Keratinocyte (primary cell): ENCODE results near the gene AKAP6. TPM values are rescaled to one million over a fixed set of nuclear protein-coding genes. Genes with fewer than 3 reads are reported as not detected.

ENCODE experiments used
- DNase-seq: peaks from one replicate; pipeline ENCODE4 v3.0.0-alpha.2; 2011; ENCODE audit warnings: low read depth, missing footprints, low spot score
- FAIRE-seq: peaks from 2 replicates; lab custom pipeline; 2011; peaks lifted over from hg19 to GRCh38; lab: Jason Lieb, UNC
- H2AFZ ChIP-seq: 2 replicates; pipeline ENCODE4 v1.6.0; 2012; ENCODE audit warnings: low read length, control low read depth, inconsistent platforms; ENCODE audit not compliant: control insufficient read depth
- H3K27ac ChIP-seq: 2 replicates; pipeline ENCODE4 v1.5.1; 2011; ENCODE audit warnings: low read length; ENCODE audit not compliant: control insufficient read depth, insufficient read depth
- H3K27me3 ChIP-seq: 3 replicates; pipeline ENCODE4 v1.6.0; 2011; ENCODE audit warnings: low read length; ENCODE audit not compliant: control insufficient read depth, insufficient read depth; ENCODE audit errors: extremely low read depth
- H3K36me3 ChIP-seq, 2 experiments: 2 replicates in 1 of 2; 3 replicates in 1 of 2; pipeline ENCODE4 v1.5.1; 2011; ENCODE audit warnings: low read length in 2 of 2, mild to moderate bottlenecking in 1 of 2; ENCODE audit not compliant: control insufficient read depth in 2 of 2, insufficient read depth in 2 of 2; ENCODE audit errors: extremely low read depth in 1 of 2
- H3K4me1 ChIP-seq: 3 replicates; pipeline ENCODE4 v1.5.1; 2011; ENCODE audit warnings: low read length; ENCODE audit not compliant: control insufficient read depth, insufficient read depth; ENCODE audit errors: extremely low read depth
- H3K4me2 ChIP-seq: 3 replicates; pipeline ENCODE4 v1.6.0; 2011; ENCODE audit warnings: low read depth, low read length; ENCODE audit not compliant: control insufficient read depth, insufficient read depth; ENCODE audit errors: extremely low read depth
- H3K4me3 ChIP-seq, 3 experiments: fragments of 200-600 bp in 1 of 3; sonication (generic) in 1 of 3; 2 replicates in 2 of 3; 3 replicates in 1 of 3; pipeline ENCODE4 v1.5.1; 2011 to 2016; ENCODE audit warnings: low read length in 3 of 3, mild to moderate bottlenecking in 3 of 3, control low read depth in 2 of 3, inconsistent platforms in 1 of 3, low read depth in 1 of 3, mixed read lengths in 1 of 3, mixed run types in 1 of 3, moderate library complexity in 1 of 3; ENCODE audit not compliant: control insufficient read depth in 2 of 3, insufficient read depth in 2 of 3; ENCODE audit errors: extremely low read depth in 1 of 3
- H3K79me2 ChIP-seq: 2 replicates; pipeline ENCODE4 v1.6.0; 2012; ENCODE audit warnings: low read length; ENCODE audit not compliant: control insufficient read depth, insufficient read depth
- H3K9ac ChIP-seq: 3 replicates; pipeline ENCODE4 v1.6.0; 2011; ENCODE audit warnings: low read length; ENCODE audit not compliant: control insufficient read depth, insufficient read depth; ENCODE audit errors: extremely low read depth
- H3K9me1 ChIP-seq: 3 replicates; pipeline ENCODE4 v1.6.0; 2011; ENCODE audit warnings: low read length; ENCODE audit not compliant: control insufficient read depth, insufficient read depth; ENCODE audit errors: extremely low read depth
- H3K9me3 ChIP-seq: 2 replicates; pipeline ENCODE4 v1.5.1; 2012; ENCODE audit warnings: low read depth, low read length; ENCODE audit not compliant: control insufficient read depth
- H4K20me1 ChIP-seq: 3 replicates; pipeline ENCODE4 v1.6.0; 2011; ENCODE audit warnings: low read length; ENCODE audit not compliant: control insufficient read depth, insufficient read depth; ENCODE audit errors: extremely low read depth
- CTCF ChIP-seq, 3 experiments: IDR thresholded peaks in 1 of 3; conservative IDR thresholded peaks in 1 of 3; optimal IDR thresholded peaks in 1 of 3; 2 replicates in 2 of 3; 3 replicates in 1 of 3; pipeline versions ENCODE3 to v1.5.1; 2011; ENCODE audit warnings: low read length in 3 of 3, mild to moderate bottlenecking in 3 of 3, moderate library complexity in 2 of 3, control low read depth in 1 of 3, inconsistent platforms in 1 of 3; ENCODE audit not compliant: insufficient read depth in 2 of 3; ENCODE audit errors: extremely low read depth in 1 of 3
- EZH2 ChIP-seq: IDR thresholded peaks from one replicate; pipeline ENCODE4 v1.6.1; 2012; ENCODE audit warnings: inconsistent platforms, mild to moderate bottlenecking, low read length, moderate library complexity
- dilution Hi-C: fragments of 300-500 bp; cut with MboI; formaldehyde crosslinking; loops from one replicate; pipeline ENCODE4 v1.7.0; 2020; ENCODE audit warnings: low sequenced_read_pairs; ENCODE audit not compliant: extremely low pct_ligation_motif_present
- polyA plus RNA-seq, 5 experiments: library from polyadenylated mRNA; depleted of rRNA in 3 of 5; stranded (reverse) in 3 of 5; stranded (forward) in 1 of 5; unstranded in 1 of 5; fragments of >200 nt; gene quantifications; 1 replicate in 1 of 5; 2 replicates in 3 of 5; 3 replicates in 1 of 5; pipeline versions ENCODE4 v1.2.1 to v1.2.3, GENCODE V29; 2011 to 2012; ENCODE audit warnings: missing spikeins in 2 of 5, low read depth in 1 of 5, low replicate concordance in 1 of 5

AKAP6 gene
- polyA plus RNA-seq, 1 donor (not counting 4 experiments of a cell fraction or from before 2014, with no cell fraction given): 2.0 TPM

- Histone ChIP-seq H3K9me3 (no peaks in the 10 kb centered on the region), H3K27me3 (no peaks in the 10 kb centered on the region), H3K36me3 (no peaks in the 10 kb centered on the region), H2AFZ (no peak overlapping the region), H3K27ac (no peak overlapping the region), H4K20me1 (no peaks in the 10 kb centered on the region), H3K9me1 (no peaks in the 10 kb centered on the region), H3K79me2 (no peaks in the 10 kb centered on the region), H3K4me2 (peak overlapping the region; percentile 1), H3K9ac (no peak overlapping the region), H3K4me3 (no peak overlapping the region), H3K4me1 (peaks cover 25% of the 10 kb centered on the region)
- dilution Hi-C loops: no loop called here
- TF ChIP-seq CTCF (optimal IDR thresholded peaks at IDR 0.05 in 1 of 3, IDR thresholded peaks at IDR 0.05 in 1 of 3, conservative IDR thresholded peaks at IDR 0.05 in 1 of 3; ENCODE audit: extremely low read depth in 1 of 3, insufficient read depth in 2 of 3, low read length in 3 of 3): no peak
- no peak for TF ChIP-seq EZH2
- FAIRE-seq (peak; percentile 91), DNase-seq (peak; percentile 46)
Observed at GRCh38 chr14:32397861-32398640, 69.0 kb downstream of the AKAP6 start.

- no peaks in the 10 kb centered on the region for H3K27me3 ChIP-seq
- H3K4me1 ChIP-seq: peaks cover 25% of the 10 kb centered on the region
- no peak overlapping the region for H2AFZ ChIP-seq
- H3K9ac ChIP-seq: no peak overlapping the region
- DNase-seq (no peak), FAIRE-seq (no peak)
- H4K20me1 ChIP-seq: no peaks in the 10 kb centered on the region
- no peaks in the 10 kb centered on the region for H3K9me1 ChIP-seq
- H3K27ac ChIP-seq: no peak overlapping the region
- no peak overlapping the region for H3K4me2 ChIP-seq
- TF ChIP-seq EZH2 (no peak), CTCF (optimal IDR thresholded peaks at IDR 0.05 in 1 of 3, IDR thresholded peaks at IDR 0.05 in 1 of 3, conservative IDR thresholded peaks at IDR 0.05 in 1 of 3; ENCODE audit: extremely low read depth in 1 of 3, insufficient read depth in 2 of 3, low read length in 3 of 3) (no peak)
- no peaks in the 10 kb centered on the region for H3K9me3 ChIP-seq
- H3K36me3 ChIP-seq: no peaks in the 10 kb centered on the region
- dilution Hi-C loops: no loop called here
- no peak overlapping the region for H3K4me3 ChIP-seq
- no peaks in the 10 kb centered on the region for H3K79me2 ChIP-seq
Observed at GRCh38 chr14:32399920-32400319, 70.8 kb downstream of the AKAP6 start.
